GM21526 (cell line): Measurements from ENCODE around the gene CCDC116.
"Not testable (repeated sequence)": the region's sequence is repeated elsewhere in the genome, so short reads cannot be mapped to it uniquely, and the experiment has no call there.

ENCODE experiments used
- ATAC-seq: cut with Tn5 transposase; IDR thresholded peaks from one replicate; pipeline ENCODE4 v1.9.1; 2021; ENCODE audit warnings: moderate library complexity; ENCODE audit not compliant: unreplicated experiment, low FRiP score

The CCDC116 gene

DNA sequence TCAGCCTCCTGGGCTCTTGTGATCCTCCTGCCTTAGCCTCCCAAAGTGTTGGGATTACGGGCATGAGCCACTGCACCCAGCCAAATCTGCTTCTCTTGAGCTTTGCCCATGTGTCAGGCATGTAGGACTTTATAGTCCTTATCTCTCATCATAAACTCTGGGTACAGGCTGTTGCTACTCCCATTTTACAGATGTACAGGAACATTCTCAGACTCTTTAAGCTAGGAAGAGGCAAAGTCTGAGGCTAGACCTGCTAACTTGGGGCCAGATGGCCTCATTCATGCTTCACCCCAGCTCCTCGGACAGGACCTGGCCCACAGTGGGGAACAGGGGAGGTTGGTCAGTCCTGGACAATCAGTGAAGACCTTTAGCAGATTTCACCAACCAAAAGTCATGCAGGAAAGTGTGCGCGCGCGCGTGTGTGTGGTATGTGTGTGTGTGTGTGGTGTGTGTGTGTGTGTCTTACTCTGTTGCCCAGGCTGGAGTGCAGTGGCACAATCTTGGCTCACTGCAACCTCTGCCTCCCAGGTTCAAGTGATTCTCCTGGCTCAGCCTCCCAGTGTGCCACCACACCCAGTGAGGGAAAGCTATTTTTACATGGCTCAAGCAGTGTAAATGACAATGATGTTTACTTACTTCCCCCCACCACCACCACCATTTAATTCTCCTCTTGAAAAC lies 26.5 kb upstream of the CCDC116 start:
- ATAC-seq, result no peak

- ATAC-seq, result no peak
Observed at GRCh38 chr22:21606775-21607174, 25.8 kb upstream of the CCDC116 start.

DNA sequence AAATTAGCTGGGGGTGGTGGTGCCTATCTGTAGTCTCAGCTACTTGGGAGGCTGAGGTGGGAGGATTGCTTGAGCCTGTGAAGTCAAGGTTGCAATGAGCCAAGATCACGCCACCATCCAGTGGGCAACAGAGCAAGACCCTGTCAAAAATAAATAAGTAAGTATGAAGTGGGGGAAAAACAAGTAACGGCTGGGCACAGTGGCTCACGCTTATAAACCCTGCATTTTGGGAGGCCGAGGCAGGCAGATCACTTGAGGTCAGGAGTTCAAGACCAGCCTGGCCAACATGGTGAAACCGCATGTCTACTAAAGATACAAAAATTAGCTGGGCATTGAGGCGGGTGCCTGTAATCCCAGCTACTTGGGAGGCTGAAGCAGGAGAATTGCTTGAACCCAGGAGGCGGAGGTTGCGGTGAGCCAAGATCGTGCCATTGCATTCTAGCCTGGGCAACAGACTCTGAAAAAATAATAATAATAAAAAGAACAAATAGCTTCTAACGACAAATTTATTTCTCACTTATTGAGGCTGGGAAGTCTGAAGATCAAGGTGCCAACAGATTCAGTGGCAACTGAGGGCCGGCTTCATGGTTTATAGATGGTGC lies 22.9 kb upstream of the CCDC116 start:
- ATAC-seq, result not testable (repeated sequence)

- no peak for ATAC-seq
Observed at GRCh38 chr22:21611210-21611977, 21.2 kb upstream of the CCDC116 start.

DNA sequence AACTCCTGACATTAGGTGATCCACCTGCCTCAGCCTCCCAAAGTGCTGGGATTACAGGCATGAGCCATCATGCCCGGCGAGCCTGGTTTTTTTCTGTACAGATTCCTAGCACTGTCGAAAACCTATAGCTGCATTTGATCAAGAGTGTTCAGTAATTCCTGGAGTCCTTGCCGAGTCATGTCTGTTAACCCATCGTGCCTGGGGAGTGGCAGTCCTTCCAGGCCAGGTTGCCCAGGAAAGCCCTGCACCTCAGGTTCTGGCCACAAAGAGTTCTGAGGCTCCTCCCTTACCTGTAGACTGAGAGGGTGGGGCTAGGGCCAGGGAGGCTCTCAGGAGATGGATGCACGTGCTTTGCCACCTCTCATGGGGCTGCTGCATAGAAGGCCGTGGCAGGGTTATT lies 19.7 kb upstream of the CCDC116 start:
- ATAC-seq, result no peak

DNA sequence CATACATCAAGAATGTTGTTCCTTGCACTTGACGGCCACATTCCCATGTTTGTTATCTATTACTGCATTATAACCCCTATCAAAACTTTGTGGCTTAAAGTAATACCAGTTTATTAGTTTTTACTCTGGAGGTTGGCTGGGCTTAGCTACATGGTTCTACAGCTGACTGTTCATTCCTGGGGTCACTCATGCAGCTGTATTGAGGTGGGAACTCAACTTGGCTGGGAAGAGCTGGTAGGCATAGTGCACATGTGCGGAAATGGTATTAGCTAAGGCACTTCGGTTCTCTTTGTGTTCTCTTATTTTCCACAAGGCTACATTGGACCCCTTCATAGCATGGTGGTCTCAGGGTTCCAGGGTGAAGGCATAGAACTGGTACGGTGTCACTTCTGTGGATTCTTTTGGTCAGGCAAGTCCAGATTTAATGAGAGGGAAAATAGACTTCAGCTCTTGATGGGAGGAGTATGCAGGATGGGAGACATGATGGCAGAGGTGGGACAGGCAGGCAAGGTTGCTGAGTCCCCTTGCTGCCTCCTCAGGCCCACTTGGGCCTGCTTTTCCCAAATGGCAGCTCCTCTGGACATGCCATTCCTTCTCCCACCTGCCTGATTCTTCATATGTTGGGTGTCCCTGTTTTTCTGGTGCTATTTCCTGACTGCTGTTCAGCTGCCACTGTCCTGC lies 18.9 kb upstream of the CCDC116 start:
- no peak for ATAC-seq

GRCh38 chr22:21615731-21616130 lies 16.8 kb upstream of the CCDC116 start:
- ATAC-seq, result no peak

DNA sequence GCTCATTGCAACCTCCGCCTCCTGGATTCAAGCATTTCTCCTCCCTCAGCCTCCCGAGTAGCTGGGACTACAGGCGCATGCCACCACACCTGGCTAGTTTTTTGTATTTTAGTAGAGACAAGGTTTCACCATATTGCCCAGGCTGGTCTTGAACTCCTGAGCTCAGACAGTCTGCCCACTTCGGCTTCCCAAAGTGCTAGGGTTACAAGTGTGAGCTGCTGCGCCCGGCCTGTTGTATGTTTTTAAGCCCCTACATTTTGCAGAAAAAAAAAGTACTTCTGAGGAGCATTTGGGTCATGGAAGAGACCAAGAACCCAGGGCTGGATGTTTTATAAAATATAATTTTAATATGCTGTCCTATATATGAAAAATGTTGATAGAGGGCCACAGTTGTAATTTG lies 15.2 kb upstream of the CCDC116 start:
- not testable (repeated sequence) for ATAC-seq

GRCh38 chr22:21621025-21621424 lies 11.5 kb upstream of the CCDC116 start:
- ATAC-seq, result no peak

GRCh38 chr22:21622011-21622918 lies 10.3 kb upstream of the CCDC116 start:
- no peak for ATAC-seq

GRCh38 chr22:21622919-21623647 lies 9.5 kb upstream of the CCDC116 start:
- no peak for ATAC-seq

DNA sequence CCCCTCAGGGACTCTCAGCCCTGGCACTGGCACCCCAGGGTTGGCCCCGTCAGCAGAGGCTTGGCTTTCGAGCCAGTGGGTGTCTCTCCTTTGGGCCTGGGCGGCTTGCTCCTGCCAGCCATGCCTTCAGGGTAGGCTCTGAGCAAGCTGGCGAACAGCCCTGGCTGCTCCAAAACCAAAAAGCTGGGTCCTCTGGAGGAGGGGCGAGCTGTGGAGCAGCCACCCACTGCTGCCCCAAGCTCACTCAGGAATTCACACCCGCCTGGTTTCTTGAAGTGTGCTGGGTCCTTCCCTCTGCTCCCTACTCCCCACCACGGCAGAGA lies 9.0 kb upstream of the CCDC116 start:
- ATAC-seq, result no peak

GRCh38 chr22:21624120-21624879 lies 8.3 kb upstream of the CCDC116 start:
- no peak for ATAC-seq

DNA sequence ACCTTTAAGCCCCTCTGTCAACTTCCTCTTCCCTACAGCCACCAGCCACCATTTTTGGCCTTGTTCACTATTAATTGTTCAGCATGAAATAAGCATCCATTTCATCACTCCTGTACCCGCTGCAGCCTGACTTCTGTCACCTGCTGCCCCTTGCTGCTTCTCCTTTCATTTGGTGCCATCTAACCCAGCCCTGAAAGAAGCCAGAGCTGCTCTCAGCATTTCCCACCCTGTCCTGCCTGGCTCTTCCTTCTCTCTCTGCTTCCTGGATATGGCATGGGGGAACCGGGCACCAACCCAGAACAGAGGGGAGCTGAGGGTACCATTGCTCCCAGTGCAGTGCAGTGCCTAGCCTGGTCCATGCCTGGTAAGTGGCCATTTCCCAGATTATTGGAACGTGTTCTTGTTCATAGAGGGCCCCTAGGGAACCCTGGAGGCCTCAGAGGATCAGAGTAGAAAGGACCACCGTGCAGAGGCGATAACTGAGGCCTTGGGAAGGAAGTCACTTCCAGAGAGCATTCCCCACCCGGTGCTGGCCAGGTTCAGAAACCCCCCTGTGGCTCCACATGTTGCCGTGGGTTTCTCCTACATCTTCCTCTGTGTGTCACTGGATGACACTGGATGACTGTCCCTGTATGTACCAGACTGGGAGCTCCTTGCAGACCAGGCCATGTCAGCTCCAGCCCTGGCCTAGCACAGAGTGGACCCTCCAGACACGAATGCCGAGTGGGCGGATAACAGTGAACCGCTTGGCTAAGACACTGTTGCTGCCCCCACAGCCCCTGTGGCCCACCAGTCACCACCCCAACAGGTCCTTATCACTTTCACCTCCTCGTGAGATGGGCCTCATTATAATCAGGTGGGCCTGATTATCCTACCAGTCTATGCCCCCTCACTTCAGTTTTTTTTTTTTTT lies 7.4 kb upstream of the CCDC116 start:
- ATAC-seq, result no peak

DNA sequence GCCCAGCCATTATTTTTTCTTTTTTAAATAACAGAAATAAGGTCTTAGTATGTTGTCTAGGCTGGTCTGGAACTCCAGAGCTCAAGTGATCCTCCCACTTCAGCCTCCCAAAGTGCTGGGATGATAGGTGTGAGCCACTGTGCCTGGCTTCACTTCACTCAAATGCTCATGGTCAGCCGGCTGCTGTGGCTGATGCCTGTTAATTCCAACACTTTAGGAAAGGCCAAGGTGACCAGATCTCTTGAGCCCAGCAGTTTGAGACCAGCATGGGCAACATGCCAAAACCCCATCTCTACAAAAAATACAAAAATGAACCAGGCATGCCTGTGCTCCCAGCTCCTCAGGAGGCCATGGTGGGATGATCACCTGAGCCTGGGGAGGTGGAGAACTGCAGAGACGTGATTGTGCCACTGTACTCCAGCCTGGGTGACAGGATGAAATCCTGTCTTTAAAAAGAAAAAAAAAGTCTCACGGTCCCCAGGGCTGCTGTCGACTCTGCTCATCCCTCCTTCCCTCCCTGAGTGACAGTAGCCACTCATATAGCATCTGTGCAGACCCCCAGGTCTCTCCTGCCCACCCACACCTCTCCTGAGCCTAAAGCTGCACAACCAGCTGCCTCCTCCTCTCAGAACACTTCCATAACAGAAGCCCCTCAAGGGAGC lies 6.4 kb upstream of the CCDC116 start:
- ATAC-seq, result no peak

GRCh38 chr22:21626735-21627469 lies 5.7 kb upstream of the CCDC116 start:
- no peak for ATAC-seq
